ENCODE results near the gene RAB25.

DNA sequence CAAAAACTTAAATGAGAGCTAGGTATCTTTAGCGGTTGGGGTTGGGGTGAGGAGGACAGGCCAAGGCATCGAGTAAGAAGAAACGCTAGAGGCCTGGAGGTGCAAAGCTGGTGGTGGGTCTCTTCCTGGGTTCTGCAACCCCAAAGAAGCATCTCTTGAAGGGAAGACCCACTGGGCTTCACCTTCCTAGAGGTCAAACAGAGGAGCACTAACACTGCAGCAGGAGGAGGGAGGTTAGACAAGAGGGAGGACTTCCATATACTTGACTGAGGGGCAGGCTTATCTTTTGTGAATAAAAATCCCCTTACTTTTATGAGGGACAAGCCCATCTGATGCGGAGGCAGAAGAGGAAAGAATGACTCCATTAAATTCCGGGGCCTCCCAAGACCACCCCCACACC lies 18.8 kb downstream of the RAB25 start:
- TF ChIP-seq, protein P1, sequence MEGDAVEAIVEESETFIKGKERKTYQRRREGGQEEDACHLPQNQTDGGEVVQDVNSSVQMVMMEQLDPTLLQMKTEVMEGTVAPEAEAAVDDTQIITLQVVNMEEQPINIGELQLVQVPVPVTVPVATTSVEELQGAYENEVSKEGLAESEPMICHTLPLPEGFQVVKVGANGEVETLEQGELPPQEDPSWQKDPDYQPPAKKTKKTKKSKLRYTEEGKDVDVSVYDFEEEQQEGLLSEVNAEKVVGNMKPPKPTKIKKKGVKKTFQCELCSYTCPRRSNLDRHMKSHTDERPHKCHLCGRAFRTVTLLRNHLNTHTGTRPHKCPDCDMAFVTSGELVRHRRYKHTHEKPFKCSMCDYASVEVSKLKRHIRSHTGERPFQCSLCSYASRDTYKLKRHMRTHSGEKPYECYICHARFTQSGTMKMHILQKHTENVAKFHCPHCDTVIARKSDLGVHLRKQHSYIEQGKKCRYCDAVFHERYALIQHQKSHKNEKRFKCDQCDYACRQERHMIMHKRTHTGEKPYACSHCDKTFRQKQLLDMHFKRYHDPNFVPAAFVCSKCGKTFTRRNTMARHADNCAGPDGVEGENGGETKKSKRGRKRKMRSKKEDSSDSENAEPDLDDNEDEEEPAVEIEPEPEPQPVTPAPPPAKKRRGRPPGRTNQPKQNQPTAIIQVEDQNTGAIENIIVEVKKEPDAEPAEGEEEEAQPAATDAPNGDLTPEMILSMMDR (IDR thresholded peaks at IDR 0.05), result no peak
- TF ChIP-seq ZFX (IDR thresholded peaks at IDR 0.05; ENCODE audit: borderline replicate concordance), result no peak

All from 22Rv1 (cell line).